Trophoblast cell (in vitro differentiated cells and primary cell): Measurements from ENCODE around the gene CILP2.

Source experiments
- DNase-seq, 2 donors: peaks; one replicate each; pipeline ENCODE4 v3.0.0-alpha.2; 2016
- H2AFZ ChIP-seq: 2 replicates; pipeline ENCODE4 v1.6.1; 2013; ENCODE audit warnings: low read length, moderate library complexity, mild to moderate bottlenecking; ENCODE audit not compliant: insufficient read depth, poor library complexity
- H2AK5ac ChIP-seq: 2 replicates; pipeline ENCODE4 v1.6.1; 2013; ENCODE audit warnings: mild to moderate bottlenecking, low read length
- H2BK120ac ChIP-seq: 2 replicates; pipeline ENCODE4 v1.6.1; 2013; ENCODE audit warnings: low read length, mild to moderate bottlenecking, moderate library complexity; ENCODE audit not compliant: insufficient read depth, poor library complexity
- H2BK12ac ChIP-seq: 2 replicates; pipeline ENCODE4 v1.6.1; 2013; ENCODE audit warnings: mild to moderate bottlenecking, low read length, moderate library complexity
- H2BK5ac ChIP-seq: 2 replicates; pipeline ENCODE4 v1.6.1; 2013; ENCODE audit warnings: low read length, low read depth, moderate library complexity, mild to moderate bottlenecking; ENCODE audit not compliant: poor library complexity
- H3K14ac ChIP-seq: 2 replicates; pipeline ENCODE4 v1.6.1; 2013; ENCODE audit warnings: mild to moderate bottlenecking, low read length
- H3K18ac ChIP-seq: 2 replicates; pipeline ENCODE4 v1.6.1; 2013; ENCODE audit warnings: mild to moderate bottlenecking, low read length
- H3K23ac ChIP-seq: 2 replicates; pipeline ENCODE4 v1.6.1; 2013; ENCODE audit warnings: low read length
- H3K27ac ChIP-seq: 2 replicates; pipeline ENCODE4 v1.5.1; 2013; ENCODE audit warnings: low read depth, mild to moderate bottlenecking, inconsistent platforms, low read length, moderate library complexity
- H3K27me3 ChIP-seq: 2 replicates; pipeline ENCODE4 v1.6.1; 2013; ENCODE audit warnings: inconsistent platforms, mild to moderate bottlenecking, low read length, moderate library complexity; ENCODE audit not compliant: insufficient read depth
- H3K36me3 ChIP-seq, 2 experiments: 1 replicate in 1 of 2; 2 replicates in 1 of 2; pipeline ENCODE4 v1.6.1; 2013; ENCODE audit warnings: low read length in 2 of 2, mild to moderate bottlenecking in 2 of 2, moderate library complexity in 1 of 2; ENCODE audit not compliant: insufficient read depth in 2 of 2, control insufficient read depth in 1 of 2
- H3K4ac ChIP-seq: 2 replicates; pipeline ENCODE4 v1.6.1; 2013; ENCODE audit warnings: low read depth, mild to moderate bottlenecking, low read length, moderate library complexity
- H3K4me1 ChIP-seq, 2 experiments: 1 replicate in 1 of 2; 2 replicates in 1 of 2; pipeline ENCODE4 v1.6.1; 2013; ENCODE audit warnings: low read length in 2 of 2, mild to moderate bottlenecking in 2 of 2, moderate library complexity in 1 of 2; ENCODE audit not compliant: insufficient read depth in 2 of 2, control insufficient read depth in 1 of 2
- H3K4me2 ChIP-seq: 2 replicates; pipeline ENCODE4 v1.6.1; 2013; ENCODE audit warnings: inconsistent platforms, mild to moderate bottlenecking, low read length, moderate library complexity
- H3K4me3 ChIP-seq: 2 replicates; pipeline ENCODE4 v1.5.1; 2013; ENCODE audit warnings: mild to moderate bottlenecking, low read depth, low read length, inconsistent platforms
- H3K79me1 ChIP-seq: one replicate; pipeline ENCODE4 v1.6.1; 2013; ENCODE audit warnings: low read length
- H3K79me2 ChIP-seq: 2 replicates; pipeline ENCODE4 v1.6.1; 2013; ENCODE audit warnings: low read length, mild to moderate bottlenecking; ENCODE audit not compliant: control insufficient read depth, insufficient read depth, poor library complexity
- H3K9ac ChIP-seq: 2 replicates; pipeline ENCODE4 v1.6.1; 2013; ENCODE audit warnings: mild to moderate bottlenecking, low read length
- H3K9me3 ChIP-seq: 2 replicates; pipeline ENCODE4 v1.6.1; 2013; ENCODE audit warnings: low read depth, mild to moderate bottlenecking, control low read depth, inconsistent platforms, low read length; ENCODE audit not compliant: insufficient read depth
- H4K12ac ChIP-seq: 2 replicates; pipeline ENCODE4 v1.6.1; 2013; ENCODE audit warnings: low read depth, mild to moderate bottlenecking, low read length, moderate library complexity
- H4K8ac ChIP-seq: 2 replicates; pipeline ENCODE4 v1.6.1; 2013; ENCODE audit warnings: low read depth, mild to moderate bottlenecking, low read length, moderate library complexity
- H4K91ac ChIP-seq: one replicate; pipeline ENCODE4 v1.6.1; 2013; ENCODE audit warnings: low read depth, mild to moderate bottlenecking, low read length, moderate library complexity
- WGBS: extraction: QIAGEN DNeasy Blood & Tissue Kit; methylation state at CpG from one replicate; pipeline ENCODE4 v1.1.7; 2013; ENCODE audit warnings: missing lambda C conversion rate; ENCODE audit not compliant: insufficient read length, insufficient coverage; ENCODE audit errors: extremely low coverage; 5-methylcytosine and 5-hydroxymethylcytosine counted together

CILP2 gene

GRCh38 chr19:19501798-19502197, 36.3 kb upstream of the CILP2 start:
- Histone ChIP-seq H3K9me3 (peaks cover 1% of the 10 kb centered on the region), H3K14ac (no peak overlapping the region), H4K91ac (no peak overlapping the region), H3K4me1 (no peaks in the 10 kb centered on the region), H3K79me2 (no peaks in the 10 kb centered on the region), H3K23ac (no peak overlapping the region), H3K9ac (no peak overlapping the region), H3K27me3 (no peaks in the 10 kb centered on the region), H2BK5ac (no peak overlapping the region), H4K12ac (no peak overlapping the region), H3K4ac (no peak overlapping the region), H2AFZ (no peak overlapping the region), H2AK5ac (no peak overlapping the region), H3K18ac (no peak overlapping the region), H3K36me3 (peaks cover 92 to 97% of the 10 kb centered on the region in 2 experiments), H2BK120ac (no peak overlapping the region), H3K27ac (no peak overlapping the region), H3K79me1 (no peaks in the 10 kb centered on the region), H3K4me3 (no peak overlapping the region), H4K8ac (no peak overlapping the region), H3K4me2 (no peak overlapping the region), H2BK12ac (no peak overlapping the region)
- no peak for DNase-seq
- WGBS = no CpG with 5 or more reads among the region's 26 CpGs

GRCh38 chr19:19502281-19502680, 35.8 kb upstream of the CILP2 start:
- H3K18ac ChIP-seq = no peak overlapping the region
- peaks cover 1% of the 10 kb centered on the region for H3K9me3 ChIP-seq
- no peak for DNase-seq
- no CpG with 5 or more reads among the region's 19 CpGs for WGBS
- H2BK120ac ChIP-seq = no peak overlapping the region
- H2BK5ac ChIP-seq = no peak overlapping the region
- no peak overlapping the region for H3K4ac ChIP-seq
- no peaks in the 10 kb centered on the region for H3K79me1 ChIP-seq
- H4K91ac ChIP-seq = no peak overlapping the region
- no peak overlapping the region for H3K9ac ChIP-seq
- H3K36me3 ChIP-seq = peaks cover 89 to 94% of the 10 kb centered on the region in 2 experiments
- no peak overlapping the region for H2AFZ ChIP-seq
- no peak overlapping the region for H4K12ac ChIP-seq
- no peak overlapping the region for H3K23ac ChIP-seq
- H3K4me2 ChIP-seq = no peak overlapping the region
- no peak overlapping the region for H3K14ac ChIP-seq
- no peak overlapping the region for H3K4me3 ChIP-seq
- no peak overlapping the region for H2BK12ac ChIP-seq
- H3K4me1 ChIP-seq = no peaks in the 10 kb centered on the region
- no peak overlapping the region for H4K8ac ChIP-seq
- no peaks in the 10 kb centered on the region for H3K27me3 ChIP-seq
- H2AK5ac ChIP-seq = no peak overlapping the region
- H3K27ac ChIP-seq = no peak overlapping the region
- H3K79me2 ChIP-seq = no peaks in the 10 kb centered on the region

- Histone ChIP-seq H3K14ac (no peak overlapping the region), H4K91ac (no peak overlapping the region), H4K12ac (no peak overlapping the region), H2AK5ac (no peak overlapping the region), H4K8ac (no peak overlapping the region), H3K27me3 (no peaks in the 10 kb centered on the region), H2BK120ac (no peak overlapping the region), H3K4me1 (no peaks in the 10 kb centered on the region), H3K23ac (no peak overlapping the region), H3K36me3 (peaks cover 87 to 94% of the 10 kb centered on the region in 2 experiments), H3K4ac (no peak overlapping the region), H3K4me3 (no peak overlapping the region), H3K79me1 (no peaks in the 10 kb centered on the region), H3K4me2 (no peak overlapping the region), H3K9ac (no peak overlapping the region), H3K18ac (no peak overlapping the region), H2BK5ac (no peak overlapping the region), H3K9me3 (peaks cover 1% of the 10 kb centered on the region), H2AFZ (no peak overlapping the region), H3K27ac (no peak overlapping the region), H3K79me2 (no peaks in the 10 kb centered on the region), H2BK12ac (no peak overlapping the region)
- DNase-seq = no peak
- WGBS = no CpG with 5 or more reads among the region's 18 CpGs
These were observed 35.1 kb upstream of the CILP2 start for GRCh38 chr19:19502808-19503602.

GRCh38 chr19:19504754-19505668, 33.1 kb upstream of the CILP2 start:
- Histone ChIP-seq H2AFZ (no peak overlapping the region), H3K9me3 (peaks cover 1% of the 10 kb centered on the region), H3K36me3 (peaks cover 74 to 77% of the 10 kb centered on the region in 2 experiments), H3K27ac (no peak overlapping the region), H4K12ac (no peak overlapping the region), H3K4me2 (no peak overlapping the region), H4K8ac (no peak overlapping the region), H2BK5ac (no peak overlapping the region), H3K18ac (no peak overlapping the region), H3K79me2 (no peaks in the 10 kb centered on the region), H3K9ac (no peak overlapping the region), H3K14ac (no peak overlapping the region), H3K23ac (no peak overlapping the region), H2BK12ac (no peak overlapping the region), H2BK120ac (no peak overlapping the region), H3K4ac (no peak overlapping the region), H2AK5ac (no peak overlapping the region), H3K4me3 (no peak overlapping the region), H4K91ac (no peak overlapping the region), H3K4me1 (no peaks in the 10 kb centered on the region), H3K27me3 (no peaks in the 10 kb centered on the region), H3K79me1 (no peaks in the 10 kb centered on the region)
- no peak for DNase-seq
- WGBS = no CpG with 5 or more reads among the region's 23 CpGs
